SU-DHL-6 (cell line): Measurements from ENCODE around the gene LMOD2.

Source experiments
- EZH2phosphoT487 ChIP-seq: fragments of 200-600 bp; sonication (generic), shearing (Covaris generic); conservative IDR thresholded peaks from 2 replicates; pipeline ENCODE4 v1.6.1; 2018; ENCODE audit warnings: mild to moderate bottlenecking, antibody characterized with exemption, low read length, moderate library complexity, mixed read lengths
- TF ChIP-seq, protein P1 (sequence below): fragments of 200-600 bp; sonication (generic); IDR thresholded peaks from one replicate; pipeline ENCODE4 v1.5.1; 2017; ENCODE audit warnings: antibody characterized with exemption, mild to moderate bottlenecking, low read length, moderate library complexity; ENCODE audit not compliant: insufficient read depth, poor library complexity, severe bottlenecking

DNA sequence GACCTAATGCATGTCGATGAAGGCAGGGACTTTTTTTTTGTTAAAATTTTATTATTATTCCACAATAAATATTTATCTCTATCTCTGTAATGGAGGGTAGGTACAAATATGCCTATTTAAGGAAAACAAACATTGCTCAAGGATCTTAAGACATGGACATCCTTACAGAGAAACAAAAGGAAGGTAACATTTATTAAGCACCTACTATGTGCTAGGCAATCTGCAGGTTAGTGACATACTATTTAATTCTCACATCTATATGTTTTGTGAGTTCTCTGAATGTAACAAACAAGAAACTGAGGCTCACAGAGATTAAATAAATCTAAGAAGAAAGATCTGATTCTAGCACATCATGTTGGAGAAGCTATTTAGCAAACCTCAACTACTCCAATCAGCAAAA lies 32.1 kb downstream of the LMOD2 start:
- TF ChIP-seq EZH2phosphoT487: no peak
- TF ChIP-seq, protein P1, sequence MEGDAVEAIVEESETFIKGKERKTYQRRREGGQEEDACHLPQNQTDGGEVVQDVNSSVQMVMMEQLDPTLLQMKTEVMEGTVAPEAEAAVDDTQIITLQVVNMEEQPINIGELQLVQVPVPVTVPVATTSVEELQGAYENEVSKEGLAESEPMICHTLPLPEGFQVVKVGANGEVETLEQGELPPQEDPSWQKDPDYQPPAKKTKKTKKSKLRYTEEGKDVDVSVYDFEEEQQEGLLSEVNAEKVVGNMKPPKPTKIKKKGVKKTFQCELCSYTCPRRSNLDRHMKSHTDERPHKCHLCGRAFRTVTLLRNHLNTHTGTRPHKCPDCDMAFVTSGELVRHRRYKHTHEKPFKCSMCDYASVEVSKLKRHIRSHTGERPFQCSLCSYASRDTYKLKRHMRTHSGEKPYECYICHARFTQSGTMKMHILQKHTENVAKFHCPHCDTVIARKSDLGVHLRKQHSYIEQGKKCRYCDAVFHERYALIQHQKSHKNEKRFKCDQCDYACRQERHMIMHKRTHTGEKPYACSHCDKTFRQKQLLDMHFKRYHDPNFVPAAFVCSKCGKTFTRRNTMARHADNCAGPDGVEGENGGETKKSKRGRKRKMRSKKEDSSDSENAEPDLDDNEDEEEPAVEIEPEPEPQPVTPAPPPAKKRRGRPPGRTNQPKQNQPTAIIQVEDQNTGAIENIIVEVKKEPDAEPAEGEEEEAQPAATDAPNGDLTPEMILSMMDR: no peak
